NCI-H1930 (cell line): Measurements from ENCODE around the gene STARD5.
"Not testable (repeated sequence)": the region's sequence is repeated elsewhere in the genome, so short reads cannot be mapped to it uniquely, and the experiment has no call there.

Experiments used
- DNase-seq, 2 experiments: peaks; one replicate each; lab custom pipeline; 2025; lab: John Stamatoyannopoulos, UW

Gene STARD5, protein sequence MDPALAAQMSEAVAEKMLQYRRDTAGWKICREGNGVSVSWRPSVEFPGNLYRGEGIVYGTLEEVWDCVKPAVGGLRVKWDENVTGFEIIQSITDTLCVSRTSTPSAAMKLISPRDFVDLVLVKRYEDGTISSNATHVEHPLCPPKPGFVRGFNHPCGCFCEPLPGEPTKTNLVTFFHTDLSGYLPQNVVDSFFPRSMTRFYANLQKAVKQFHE

DNA sequence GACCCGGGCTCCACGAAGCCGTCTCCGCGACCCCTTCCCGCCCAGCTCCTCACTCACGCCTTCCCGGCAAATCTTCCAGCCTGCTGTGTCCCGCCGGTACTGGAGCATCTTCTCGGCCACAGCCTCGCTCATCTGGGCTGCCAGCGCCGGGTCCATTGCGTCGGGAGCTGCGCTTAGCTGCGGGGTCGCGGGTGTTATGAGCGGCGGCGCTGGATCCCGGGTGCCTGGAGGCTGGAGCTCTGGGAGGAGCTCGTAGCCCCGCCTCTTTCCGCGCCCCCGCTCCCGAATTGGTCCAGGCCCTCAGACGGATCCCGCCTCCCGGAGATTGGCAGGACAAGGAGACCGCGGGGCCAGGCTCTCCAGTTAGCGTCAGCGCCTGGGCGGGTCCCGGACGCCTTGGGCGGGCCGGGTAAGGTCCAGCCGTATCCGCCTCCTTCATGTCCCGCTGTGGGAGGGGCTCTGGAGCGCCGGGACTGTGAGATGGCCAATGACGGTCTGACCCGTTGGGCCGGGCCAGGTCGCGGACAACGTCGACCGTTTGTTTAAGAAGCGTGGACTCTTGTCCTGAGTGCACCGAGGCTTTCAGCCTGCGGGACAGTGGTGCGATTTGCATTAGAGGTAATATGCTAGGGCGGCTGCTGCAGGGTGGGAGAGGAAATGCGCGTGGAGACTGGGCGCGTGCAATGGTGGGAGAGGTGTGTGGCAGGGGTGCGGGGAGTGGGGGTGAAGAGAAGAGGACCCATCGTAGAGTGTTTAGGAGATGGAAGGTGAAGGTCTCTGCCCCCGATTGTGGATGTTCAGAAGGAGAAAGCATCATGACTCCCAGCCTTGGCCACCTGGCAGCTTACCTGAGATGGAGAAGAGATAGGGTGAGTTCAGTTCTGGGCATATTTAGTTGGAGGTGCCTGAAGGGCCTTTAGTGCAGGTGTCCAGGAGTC is at the start of gene STARD5:
TSS of gene STARD5 (minus strand) at position 198 of the 938 bp plus-strand sequence. CDS start at position 156, 42 bp downstream.
- peak; percentile 77 to 85 for DNase-seq

DNA sequence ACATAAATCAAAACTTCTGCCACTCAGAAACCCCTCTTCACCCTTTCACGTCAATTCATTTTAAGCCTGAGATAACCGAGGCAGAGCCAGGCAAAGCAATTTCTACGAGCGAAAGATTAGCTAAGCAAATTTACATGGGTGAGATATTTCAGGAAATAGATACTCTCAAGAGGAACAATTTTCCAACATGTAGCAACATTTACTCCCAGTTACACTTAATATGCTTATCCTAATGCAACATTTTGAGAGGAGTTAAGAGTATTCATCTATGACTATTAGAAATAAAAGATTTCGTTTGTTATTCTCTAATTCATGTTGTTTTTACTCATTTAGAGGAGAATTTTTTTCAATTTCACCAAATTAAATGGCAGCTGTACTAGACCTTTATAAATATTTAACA is 49.2 kb upstream of the STARD5 start:
- no peak for DNase-seq

DNA sequence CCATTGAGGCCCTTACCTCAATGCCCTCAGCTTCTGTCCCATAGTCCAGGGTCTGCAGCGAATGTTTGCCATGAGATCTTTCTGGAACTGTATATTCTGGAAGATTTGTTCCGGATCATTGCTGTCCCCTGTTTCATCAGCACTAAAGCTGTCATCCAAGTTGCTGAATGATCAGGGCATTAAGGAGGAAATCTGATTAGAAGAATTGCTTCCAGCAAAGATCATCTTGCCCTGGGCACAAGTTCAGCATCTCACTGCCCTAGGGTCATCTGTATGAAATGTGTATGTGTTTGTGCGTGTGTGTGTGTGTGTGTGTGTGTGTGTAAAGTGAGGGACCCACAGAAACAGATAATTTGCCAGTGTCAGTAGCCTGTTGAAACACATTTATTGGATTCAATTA is 48.6 kb upstream of the STARD5 start:
- DNase-seq: no peak

DNA sequence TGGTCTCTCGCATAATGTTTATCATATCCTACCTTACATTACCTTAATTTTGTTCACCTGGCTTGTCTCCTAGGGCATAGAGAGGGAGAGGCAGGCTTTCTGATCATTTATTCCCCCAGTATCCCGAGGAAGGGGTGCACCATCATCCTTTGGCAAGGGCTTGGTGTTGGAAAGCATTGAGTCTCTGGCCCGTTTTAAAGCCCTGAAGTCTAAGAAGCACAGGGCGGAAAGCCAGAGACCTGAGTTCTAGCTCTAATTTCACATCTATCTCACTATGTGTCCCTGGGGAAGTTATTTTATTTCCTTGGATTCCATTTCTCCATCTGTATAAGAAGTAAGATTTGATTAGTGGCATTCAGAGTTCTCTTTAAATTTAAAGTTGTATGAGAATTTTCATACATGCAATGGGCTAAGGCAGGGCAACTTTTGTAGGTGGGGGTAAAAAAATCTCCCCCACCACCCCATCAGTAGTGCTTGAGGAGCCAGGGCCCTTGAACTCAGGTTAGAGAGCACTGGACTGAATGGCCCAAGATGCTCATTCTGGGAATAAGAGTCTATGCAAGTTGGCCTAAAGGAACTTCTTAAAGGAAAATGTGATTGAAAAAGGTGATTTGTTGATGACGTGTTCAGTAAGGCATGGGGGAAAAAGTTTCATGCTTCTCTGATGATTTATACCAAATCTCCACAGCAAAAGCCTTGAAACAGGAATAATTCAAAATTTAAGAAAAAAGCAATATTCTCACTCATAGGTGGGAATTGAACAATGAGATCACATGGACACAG is 40.0 kb upstream of the STARD5 start:
- DNase-seq: no peak

DNA sequence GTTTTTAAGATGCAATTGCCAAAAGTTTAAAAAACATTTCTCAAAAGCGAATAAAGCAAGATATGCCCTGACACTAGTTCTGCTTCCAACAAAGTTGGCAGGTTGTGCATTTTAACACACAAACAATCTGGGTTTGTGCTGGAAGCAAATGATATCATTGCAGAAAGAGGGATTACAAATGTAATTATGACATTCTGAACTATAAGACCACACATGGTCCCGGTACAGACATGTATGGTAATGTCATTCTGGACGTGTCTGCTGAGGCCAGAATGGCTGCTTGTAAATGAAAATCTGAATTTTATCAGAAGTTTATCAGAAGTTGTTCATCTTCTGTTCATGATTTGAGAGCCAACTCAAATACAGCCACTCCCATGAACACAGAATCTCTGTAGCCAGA is 39.3 kb upstream of the STARD5 start:
- DNase-seq: no peak

DNA sequence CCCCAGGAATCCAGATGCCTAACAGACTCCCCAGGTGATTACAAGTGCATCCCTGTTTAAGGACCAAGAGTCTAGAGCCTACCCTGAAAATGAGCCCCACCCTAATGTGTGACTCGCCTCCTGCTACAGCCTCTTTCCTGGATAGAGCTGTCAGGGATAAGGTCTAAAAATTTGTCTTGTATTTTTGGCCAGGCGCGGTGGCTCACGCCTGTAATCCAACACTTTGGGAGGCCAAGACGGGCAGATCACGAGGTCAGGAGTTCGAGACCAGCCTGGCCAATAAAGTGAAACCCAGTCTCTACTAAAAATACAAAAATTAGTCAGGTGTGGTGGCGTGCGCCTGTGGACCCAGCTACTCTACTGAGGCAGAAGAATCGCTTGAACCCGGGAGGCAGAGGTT is 38.8 kb upstream of the STARD5 start:
- no peak for DNase-seq

DNA sequence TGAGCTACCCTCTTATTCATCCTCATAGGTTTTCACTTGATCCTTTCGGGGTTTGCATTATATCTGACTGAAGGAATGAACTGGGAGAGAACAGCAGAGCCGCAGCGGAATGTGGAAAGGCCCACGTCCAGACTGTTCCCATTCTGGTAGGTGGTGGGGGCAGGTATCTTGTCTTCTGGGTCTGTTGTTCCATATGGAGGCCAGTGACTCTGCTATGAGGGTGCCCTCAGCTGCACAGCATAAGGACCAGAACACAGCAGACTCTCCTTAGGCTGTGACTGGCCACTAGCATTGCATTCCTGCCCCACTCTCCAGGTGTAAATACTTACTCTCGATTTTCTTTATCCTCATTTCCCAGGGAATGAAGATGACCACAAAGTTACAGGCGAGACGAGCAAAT is 38.0 kb upstream of the STARD5 start:
- DNase-seq: no peak

DNA sequence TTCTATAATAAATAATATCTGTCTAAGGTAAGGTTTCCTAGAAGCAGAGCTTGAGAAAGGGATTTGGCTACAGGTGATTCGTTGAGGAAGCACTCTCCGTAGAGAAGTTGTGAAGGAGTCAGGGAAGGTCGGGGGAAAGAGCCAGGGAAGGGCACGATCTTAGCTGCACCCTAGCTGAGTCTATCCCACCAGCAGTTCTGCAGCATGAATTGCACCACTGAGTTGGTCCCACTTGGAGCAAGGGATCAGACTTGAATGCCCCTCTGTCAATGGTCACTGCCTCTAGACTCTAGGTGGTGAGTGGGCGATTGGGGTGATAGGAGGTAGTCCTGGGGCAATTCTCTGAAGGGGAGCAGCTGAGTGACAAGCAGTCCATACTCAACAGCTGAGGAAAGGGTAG is 36.5 kb upstream of the STARD5 start:
- no peak for DNase-seq

DNA sequence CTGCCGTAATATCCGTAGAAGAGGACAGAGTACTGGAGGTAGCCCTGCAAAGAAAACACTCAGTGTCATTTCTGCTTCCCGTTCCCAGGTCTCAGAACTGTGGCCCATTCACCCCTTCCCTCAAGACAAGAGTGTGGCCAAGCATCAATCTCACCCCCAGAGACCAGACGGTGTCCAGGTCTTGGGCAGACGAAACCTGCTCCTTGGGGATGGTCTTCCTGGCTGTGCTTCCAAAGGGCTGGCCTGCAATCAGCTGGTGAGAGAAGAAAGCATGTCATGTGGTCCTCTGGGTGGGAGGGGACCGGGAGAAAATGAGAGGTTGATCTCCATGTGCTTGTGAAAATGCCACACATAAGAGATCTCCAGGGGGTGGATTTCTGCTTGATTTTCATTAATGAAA is 34.3 kb upstream of the STARD5 start:
- no peak for DNase-seq

DNA sequence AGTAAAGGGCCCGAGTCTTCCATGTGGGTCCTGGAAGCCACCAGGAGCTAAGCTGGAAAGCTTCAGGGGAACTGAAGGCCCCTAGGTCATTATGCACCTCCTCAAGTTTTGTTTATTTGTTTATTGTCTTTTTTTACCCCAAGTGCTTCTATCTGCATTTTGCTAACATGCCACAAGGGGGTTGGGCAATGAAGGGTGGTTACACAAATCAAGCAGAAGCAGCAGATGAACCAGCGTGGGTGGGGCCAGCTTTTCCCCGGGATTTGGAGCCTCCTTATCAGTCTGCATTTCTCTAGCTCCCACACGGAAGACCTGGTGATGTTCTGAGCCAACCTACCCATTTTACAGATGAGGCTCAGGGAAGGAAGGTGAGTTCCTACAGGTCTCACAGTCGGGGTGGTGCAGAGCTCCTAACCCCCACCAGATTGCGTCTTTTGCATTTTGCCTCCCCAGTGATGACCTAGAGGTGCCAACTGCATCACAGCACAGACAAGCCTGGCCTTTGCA is 33.3 kb upstream of the STARD5 start:
- no peak for DNase-seq

DNA sequence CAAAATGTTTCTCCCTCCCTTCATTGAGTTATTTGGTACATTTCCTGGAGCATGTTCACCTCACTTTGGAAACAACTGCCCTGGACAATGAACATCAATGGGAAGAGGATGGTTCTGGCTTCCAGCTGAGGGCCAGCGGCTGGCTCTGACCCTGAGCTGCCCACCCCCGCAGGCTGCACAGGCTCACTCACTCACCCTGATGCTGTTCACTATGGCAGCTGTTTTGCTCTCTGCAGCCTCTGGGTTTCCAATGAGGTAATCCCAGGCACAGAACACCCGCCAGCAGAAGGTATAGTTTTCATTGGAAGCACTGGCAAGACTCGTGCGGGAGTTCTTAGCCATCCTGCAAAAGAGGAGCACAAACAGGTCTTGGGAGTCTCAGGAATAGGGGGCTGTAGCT is 32.3 kb upstream of the STARD5 start:
- DNase-seq: no peak

DNA sequence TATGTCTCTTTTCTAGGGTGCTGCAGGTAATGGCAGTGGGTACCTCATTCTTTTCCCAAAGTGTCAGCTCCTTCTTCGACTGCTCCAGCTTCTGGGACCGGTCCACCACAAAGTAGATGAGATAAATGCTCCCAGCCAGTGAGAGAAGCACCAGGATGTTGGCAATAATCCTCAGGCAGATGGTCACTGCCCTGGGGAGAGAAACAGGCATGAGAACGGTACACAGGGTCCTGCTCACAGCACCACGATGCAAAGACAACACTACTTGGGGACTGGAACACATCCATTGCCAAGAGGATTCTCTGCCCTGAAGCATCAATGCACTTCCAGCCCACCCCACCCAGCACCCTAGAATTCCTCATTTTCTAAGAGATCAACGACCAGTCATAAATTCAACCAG is 27.7 kb upstream of the STARD5 start:
- no peak for DNase-seq

DNA sequence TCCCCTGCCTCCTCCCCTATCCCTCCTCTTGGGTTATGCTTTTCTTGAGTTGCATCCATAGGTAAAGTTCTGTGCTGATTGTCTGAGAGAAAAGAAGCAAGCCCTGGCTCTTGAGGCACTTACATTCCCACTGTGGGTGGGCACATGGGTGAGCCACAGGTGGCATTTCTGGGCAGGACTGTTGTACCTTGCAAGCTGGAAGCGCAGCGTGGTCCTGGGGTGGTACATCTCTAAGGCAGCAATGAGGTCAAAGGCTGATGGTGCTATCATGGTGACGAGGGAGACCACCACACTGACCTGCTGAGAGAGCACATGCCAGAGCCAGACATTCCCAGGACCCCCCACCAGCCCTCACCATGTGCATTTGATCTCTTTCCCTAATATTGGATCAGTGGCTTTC is 25.3 kb upstream of the STARD5 start:
- no peak for DNase-seq

DNA sequence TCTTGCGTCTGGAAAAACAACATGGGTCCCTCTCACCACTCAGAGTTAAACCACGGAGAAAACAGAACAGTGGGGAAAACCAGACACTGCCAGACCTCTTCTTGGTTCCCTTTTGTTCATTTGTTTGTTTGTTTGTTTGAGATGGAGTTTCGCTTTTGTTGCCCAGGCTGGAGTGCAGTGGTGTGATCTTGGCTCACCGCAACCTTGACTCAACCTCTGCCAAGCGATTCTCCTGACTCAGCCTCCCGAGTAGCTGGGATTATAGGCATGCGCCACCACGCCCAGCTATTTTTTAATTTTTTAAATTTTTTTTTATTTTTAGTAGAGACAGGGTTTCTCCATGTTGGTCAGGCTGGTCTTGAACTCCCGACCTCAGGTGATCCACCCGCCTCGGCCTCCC is 24.8 kb upstream of the STARD5 start:
- not testable (repeated sequence) for DNase-seq

DNA sequence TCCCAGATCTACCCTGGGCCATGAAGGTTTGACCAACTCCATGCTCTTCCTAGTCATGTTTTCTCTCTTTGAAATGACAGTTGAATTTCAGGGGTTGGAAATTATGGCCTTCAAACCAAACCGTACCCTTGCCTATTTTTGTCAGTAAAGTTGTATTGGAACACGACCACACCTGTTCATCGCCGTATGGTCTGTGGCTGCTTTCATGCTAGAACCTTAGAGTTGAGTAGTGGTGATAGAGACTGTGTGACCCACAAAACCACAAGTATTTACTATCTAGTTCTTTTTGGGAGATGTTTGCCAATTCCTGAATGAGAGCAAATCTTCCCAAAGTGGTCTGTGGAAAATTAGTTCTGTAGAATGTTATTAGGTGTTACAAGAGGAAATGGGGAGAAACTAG is 24.0 kb upstream of the STARD5 start:
- no peak for DNase-seq

DNA sequence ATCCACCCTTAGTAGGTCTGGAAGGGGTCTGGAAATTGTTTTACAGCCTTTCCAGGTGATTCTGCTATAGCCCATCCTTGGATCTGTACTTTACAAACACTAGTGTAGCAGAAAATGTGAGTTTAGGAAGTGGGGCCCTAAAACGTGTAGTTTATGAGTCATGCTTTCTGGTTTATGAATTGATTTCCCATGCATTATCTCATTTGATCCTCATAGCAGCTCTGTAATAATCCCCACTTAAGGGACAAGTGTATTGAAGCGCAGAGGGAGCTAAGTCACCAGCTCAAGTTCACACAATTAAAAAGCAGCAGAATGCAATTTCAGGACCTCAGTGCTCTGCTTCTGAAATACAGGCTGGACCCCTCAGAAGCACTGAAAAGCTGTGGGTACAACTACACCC is 22.7 kb upstream of the STARD5 start:
- DNase-seq: no peak

DNA sequence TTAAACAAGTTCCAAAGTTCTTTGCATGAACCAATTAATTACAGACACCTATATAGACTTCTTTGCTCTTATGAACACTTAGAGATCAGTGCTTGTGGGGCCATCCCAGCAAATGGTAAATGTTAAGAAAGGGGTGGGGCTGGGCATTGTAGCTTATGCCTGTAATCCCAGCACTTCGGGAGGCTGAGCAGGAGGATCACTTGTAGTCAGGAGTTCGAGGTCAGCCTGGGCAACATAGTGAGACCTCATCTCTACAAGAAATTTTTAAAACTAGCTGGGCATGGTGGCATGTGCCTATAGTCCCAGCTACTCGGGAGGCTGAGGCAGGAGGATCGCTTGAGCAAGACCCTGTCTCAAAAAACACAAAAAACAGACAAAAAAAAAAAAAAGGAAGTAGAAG is 19.4 kb upstream of the STARD5 start:
- DNase-seq: no peak

DNA sequence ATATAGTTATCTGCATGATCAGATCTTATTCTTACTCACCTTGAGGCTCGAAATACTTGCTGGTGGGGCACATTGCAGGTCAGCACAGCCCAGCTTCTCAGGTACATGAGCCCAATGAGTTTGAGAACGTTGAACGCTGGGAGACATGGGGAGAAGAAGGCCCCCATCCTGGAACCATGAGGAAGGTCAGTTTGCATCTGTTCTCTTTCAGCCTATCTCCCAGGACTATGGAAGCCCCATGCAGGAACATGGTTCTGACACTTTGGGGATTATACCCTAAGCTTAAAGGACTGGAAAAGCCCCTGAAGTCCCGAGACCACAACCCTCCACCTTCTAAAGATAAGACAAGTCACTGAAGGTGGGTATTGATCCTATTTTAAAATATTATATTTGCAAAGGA is 17.4 kb upstream of the STARD5 start:
- no peak for DNase-seq

DNA sequence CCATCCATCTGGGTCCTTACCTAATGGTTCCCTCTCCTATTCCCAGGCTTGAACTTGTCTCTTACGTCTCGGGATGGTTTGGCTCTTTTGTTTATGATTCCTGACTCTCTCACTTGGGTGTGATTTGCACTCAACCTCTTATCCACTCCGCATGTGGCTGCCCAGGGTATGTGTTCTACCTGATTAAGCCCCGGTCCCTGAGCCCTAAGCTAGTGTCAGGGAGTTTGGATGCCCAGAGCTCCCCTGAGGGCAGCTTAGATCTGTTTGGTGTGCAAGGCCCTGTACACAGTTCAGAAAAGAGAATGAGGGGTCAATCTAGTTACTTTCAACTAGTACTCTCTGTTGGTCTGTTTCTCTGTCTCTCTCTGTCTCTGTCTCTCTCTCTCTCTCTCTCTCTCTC is 15.9 kb upstream of the STARD5 start:
- DNase-seq: no peak

DNA sequence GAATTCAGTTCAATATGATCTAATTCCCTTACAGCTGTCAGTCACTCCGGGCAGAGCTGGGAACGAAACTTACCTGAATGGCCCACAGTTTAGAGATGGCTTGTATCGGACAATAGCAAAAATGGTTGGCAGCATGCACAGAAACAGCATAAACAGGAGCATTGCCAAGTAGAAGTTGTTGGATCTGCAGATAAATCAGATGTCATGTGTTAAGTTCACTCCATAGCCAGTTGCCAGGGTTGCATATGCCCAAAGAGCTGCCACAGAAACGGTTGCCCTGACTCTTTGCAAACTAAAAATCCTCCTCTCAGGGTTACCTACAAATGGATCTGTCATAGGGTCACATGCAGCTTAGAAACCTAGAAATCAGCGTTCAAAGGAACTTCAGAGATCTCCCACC is 15.4 kb upstream of the STARD5 start:
- DNase-seq: no peak

DNA sequence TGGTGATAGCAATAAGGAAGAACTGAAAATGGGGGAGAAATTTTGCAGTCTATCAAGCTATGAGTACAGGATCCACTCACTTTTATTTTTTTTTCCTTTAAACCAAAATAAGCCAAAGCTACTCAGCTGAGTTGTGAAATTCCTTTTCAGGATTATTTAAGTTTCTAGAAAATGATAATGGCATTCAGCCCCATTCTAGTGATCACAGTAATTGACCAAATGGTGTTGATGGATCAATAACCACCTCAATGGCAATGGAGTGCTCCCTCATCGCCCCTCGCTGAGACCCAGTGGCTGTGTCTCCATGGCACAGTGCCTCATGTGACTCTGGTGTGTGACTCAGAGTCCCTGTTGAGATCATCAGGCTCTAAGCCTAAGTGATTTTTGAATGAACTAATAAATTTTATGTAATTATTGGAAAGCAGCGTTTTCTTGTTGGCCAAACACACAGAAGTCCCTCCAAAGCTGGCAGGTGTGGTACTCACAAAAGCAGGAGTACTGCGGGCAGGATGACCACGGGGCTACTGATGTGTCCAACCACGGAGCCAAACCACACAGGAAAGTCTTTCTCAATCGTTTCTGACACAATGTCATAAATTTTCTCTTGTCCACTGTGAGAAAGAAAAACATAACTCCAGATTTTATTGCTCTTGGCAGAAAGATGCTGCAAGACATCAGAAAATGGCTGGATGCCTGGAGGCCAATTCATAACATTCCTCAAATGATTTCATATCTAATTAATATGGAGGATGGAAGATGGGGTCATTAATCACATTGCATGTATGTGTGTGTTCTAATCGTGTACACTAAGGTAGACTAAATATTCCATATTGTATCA is 14.4 kb upstream of the STARD5 start:
- no peak for DNase-seq

DNA sequence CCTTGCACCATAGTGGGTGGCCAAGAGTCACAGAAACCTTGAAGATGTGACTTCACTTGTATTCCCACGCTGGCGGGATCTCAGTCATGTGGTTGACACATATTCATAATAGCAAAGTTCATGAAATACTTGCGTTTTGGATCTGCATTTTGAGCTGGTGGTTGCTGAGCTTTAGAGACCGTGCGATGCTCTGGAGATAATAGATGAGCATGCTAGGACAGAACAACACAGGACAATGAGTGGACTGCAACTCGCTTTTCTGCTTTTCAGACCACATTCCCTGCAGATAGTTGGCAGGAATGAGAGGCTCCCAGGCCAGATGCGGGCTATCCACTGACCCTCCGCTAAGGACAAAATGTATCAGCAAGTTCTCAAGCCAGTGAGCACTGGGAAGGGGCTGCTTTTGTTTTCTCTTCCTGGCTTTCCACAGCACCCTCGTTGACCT is 13.8 kb upstream of the STARD5 start:
- DNase-seq: no peak
